Activated naive CD8-positive, alpha-beta T cell treated with anti-CD3 and anti-CD28 coated beads, Interleukin-2, amount 10 ng/mL, durations not matched to agents 7 days and 5 days (primary cell): ENCODE measurements around the gene TPRN. TPM values are rescaled to one million over a fixed set of nuclear protein-coding genes. Genes with fewer than 3 reads are reported as not detected.
A peak's percentile ranks its signal among the peaks of the same experiment; 100 is the strongest.

Experiments
- ATAC-seq: fragments of 150-1000 bp; cut with Tn5 transposase; one replicate; pipeline ENCODE4 v1.10.0; 2021; ENCODE audit warnings: low read depth, moderate library complexity
- POLR2A ChIA-PET: fragments of 350-600 bp; sonication (Branson Sonifier 250); formaldehyde crosslinking; loops from one replicate; lab custom pipeline; 2021; ENCODE audit warnings: antibody characterized with exemption; lab: Charles Lee
- DNase-seq: peaks from one replicate; pipeline ENCODE4 v3.0.0; 2021
- H3K27ac Mint-ChIP-seq: one replicate; pipeline ENCODE4 v1.8.0; 2022; ENCODE audit warnings: mild to moderate bottlenecking, mixed read lengths
- H3K27me3 Mint-ChIP-seq: one replicate; pipeline ENCODE4 v1.8.0; 2022; ENCODE audit warnings: mild to moderate bottlenecking, moderate library complexity, mixed read lengths
- H3K36me3 Mint-ChIP-seq: one replicate; pipeline ENCODE4 v1.8.0; 2021; ENCODE audit warnings: mild to moderate bottlenecking, mixed read lengths
- H3K4me1 Mint-ChIP-seq: one replicate; pipeline ENCODE4 v1.8.0; 2021; ENCODE audit warnings: mixed read lengths
- H3K4me3 Mint-ChIP-seq: one replicate; pipeline ENCODE4 v1.8.0; 2022; ENCODE audit warnings: mild to moderate bottlenecking, moderate library complexity, mixed read lengths
- H3K9me3 Mint-ChIP-seq: one replicate; pipeline ENCODE4 v1.8.0; 2021; ENCODE audit warnings: mixed read lengths
- total RNA-seq, 2 experiments: library from RNA; stranded (reverse); gene quantifications; one replicate each; pipeline ENCODE4 v1.2.3, GENCODE V29; 2021

The TPRN gene
- total RNA-seq, 2 experiments from 2014 or later, result 11.2 to 14.7 TPM

DNA sequence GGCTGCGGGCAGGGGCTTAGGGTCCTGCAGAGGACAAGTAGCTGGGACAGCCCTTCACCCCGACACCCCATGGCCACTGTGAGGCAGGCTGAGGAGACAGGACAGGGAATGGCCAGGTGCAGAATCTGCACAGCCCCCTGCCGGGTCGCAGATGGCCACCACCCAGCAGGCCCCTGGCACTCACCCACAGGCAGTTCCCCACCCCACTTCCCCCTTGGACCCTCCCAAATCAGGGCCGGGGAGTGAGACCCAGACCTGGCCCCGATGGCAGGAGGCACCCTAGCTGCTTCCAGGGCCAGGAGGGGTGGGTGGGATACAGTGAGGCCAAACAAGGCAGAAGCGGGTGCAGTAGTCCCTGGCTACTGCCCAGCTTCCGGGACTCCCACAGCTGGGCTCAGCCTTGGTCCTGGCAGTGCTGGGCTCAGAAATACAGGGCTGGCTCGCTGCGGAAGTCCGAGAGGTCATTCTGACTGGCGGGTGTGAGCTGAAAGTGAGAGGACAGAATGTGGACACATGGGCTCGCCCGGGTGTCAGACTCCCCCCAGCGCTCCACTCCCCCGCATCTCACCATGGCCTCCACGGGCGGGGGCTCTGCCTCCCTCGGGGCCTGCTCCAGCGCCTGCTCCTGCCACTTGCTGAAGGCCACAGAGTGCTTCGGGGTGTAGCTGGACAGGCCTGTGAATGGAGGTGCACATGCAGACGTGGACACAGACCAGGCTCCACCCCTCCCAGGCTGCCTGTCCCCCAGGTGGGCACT is 8.7 kb downstream of the TPRN start:
- Mint-ChIP-seq H3K4me1 (peaks cover 14% of the 10 kb centered on the region), H3K4me3 (no peak overlapping the region), H3K27ac (no peak overlapping the region), H3K9me3 (no peaks in the 10 kb centered on the region), H3K27me3 (no peaks in the 10 kb centered on the region), H3K36me3 (peaks cover 2% of the 10 kb centered on the region)
- DNase-seq, result no peak
- POLR2A ChIA-PET, result interaction anchor here (1.4 kb wide), 1 partner anchor 9 kb away, joined by 5 read pairs; the partner anchor contains the start of gene TPRN
- ATAC-seq, result no peak

- DNase-seq (no peak), ATAC-seq (no peak)
- Mint-ChIP-seq H3K4me1 (peaks cover 16% of the 10 kb centered on the region), H3K36me3 (peaks cover 2% of the 10 kb centered on the region), H3K27ac (peak overlapping the region; percentile 67), H3K4me3 (no peak overlapping the region), H3K27me3 (no peaks in the 10 kb centered on the region), H3K9me3 (no peaks in the 10 kb centered on the region)
- POLR2A ChIA-PET, result interaction anchor here (1.4 kb wide), 1 partner anchor 9 kb away, joined by 5 read pairs; the partner anchor contains the start of gene TPRN
Measured at GRCh38 chr9:137191245-137191644, 9.3 kb downstream of the TPRN start.

DNA sequence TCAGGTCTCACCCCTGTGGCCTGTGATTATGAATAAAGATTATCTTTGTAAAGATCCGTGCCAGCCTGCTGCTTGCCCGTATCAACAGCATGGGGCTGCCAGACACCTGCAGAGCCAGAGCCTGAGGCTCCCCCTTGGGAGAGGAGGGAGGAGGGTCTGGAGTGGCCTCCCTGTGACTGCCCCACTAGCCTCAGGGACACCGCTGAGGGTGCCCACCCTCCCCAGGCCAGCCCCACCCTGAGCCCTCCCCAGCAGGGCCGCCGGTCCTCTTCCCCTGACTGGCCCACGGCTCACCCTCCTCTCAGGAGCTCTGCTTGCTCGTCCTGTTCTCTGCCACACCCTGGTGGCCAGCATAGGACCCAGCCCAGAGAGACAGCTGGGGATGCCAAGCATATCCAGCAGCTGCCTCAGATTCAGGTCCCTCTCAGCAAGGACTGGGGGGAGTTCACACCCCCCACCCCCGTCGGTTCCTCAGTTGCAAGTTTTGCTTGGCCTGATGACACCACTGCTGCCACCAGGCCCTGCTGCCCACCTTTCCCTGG is 10.2 kb downstream of the TPRN start:
- Mint-ChIP-seq H3K36me3 (peaks cover 2% of the 10 kb centered on the region), H3K4me3 (peak overlapping the region; percentile 94), H3K27me3 (no peaks in the 10 kb centered on the region), H3K27ac (peak overlapping the region; percentile 67), H3K4me1 (peaks cover 16% of the 10 kb centered on the region), H3K9me3 (no peaks in the 10 kb centered on the region)
- ATAC-seq (no peak), DNase-seq (no peak)
- POLR2A ChIA-PET, result interaction anchor here (1.7 to 3.4 kb wide), 5 partner anchors 11 to 76 kb away, joined by 4 to 42 read pairs (median 11); partner anchors contain the start of genes DPP7, NELFB, RNF208 and TPRN

DNA sequence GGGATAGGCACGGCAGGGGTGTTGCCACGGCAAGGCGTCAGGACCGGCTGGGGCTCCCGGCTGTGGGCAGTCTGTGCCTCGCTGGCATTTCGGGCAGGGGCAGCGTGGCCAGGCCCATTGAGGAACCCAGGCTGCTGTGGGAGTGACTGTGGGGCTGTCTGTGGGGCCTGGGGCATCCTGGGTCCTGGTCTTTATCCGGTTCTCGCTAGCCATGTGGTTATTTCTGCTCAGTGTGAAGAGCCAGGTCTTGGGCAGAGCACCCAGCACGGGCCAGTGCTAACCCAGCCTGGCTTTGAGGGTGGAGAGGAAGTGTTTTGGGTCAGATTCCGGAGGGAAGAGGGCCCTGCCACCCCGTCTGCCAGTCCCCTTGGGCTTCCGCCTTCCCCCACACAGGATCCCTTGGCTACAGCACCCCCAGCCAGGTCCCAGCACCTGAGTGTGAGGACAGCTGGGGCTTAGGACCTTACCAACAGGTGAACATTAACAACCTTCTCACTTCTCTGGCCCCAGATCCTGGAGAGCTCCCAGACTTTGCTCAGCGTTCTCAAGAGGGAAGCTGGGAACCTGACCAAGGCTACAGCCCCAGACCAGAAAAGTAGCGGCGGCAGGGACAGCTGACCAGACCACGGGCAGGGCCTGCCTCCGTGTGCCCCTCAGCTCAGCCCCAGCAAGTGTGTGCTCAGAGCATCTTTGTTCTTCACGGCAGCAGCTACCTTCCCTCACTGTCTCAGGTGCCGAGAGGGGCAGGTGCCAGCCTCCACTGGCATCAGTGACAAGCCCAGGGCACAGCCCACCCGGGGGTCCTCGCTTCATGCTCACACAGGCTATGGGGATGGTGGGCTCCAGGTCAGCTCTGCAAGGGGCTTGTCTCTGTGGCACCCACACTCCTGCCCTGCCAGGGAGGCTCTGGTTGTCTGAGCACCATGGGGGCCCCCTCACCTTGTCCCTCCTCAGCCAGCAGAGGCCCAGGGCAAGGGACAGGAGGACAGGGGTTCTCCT is 10.9 kb downstream of the TPRN start:
- Mint-ChIP-seq H3K36me3 (peaks cover 2% of the 10 kb centered on the region), H3K4me3 (peak overlapping the region; percentile 94), H3K9me3 (no peaks in the 10 kb centered on the region), H3K27ac (peak overlapping the region; percentile 95), H3K4me1 (peaks cover 16% of the 10 kb centered on the region), H3K27me3 (no peaks in the 10 kb centered on the region)
- DNase-seq (no peak), ATAC-seq (no peak)
- POLR2A ChIA-PET, result interaction anchor here (0.9 to 3.7 kb wide), 19 partner anchors 10 to 212 kb away, joined by 3 to 42 read pairs (median 8); partner anchors contain the start of genes DPP7, NDOR1, NELFB and RNF208

- DNase-seq (peak; percentile 99), ATAC-seq (peak; percentile 83)
- Mint-ChIP-seq H3K27me3 (no peaks in the 10 kb centered on the region), H3K4me1 (peaks cover 16% of the 10 kb centered on the region), H3K4me3 (peak within 1 kb of the TSS; percentile 94), H3K9me3 (no peaks in the 10 kb centered on the region), H3K36me3 (peaks cover 3% of the 10 kb centered on the region), H3K27ac (peak within 1 kb of the TSS; percentile 95)
- POLR2A ChIA-PET, result interaction anchor here (0.5 to 3.7 kb wide), 22 partner anchors 10 to 306 kb away, joined by 3 to 42 read pairs (median 6); partner anchors contain the start of genes DPP7, NDOR1, NELFB and RNF208
Measured at GRCh38 chr9:137188490-137189296, 11.8 kb downstream of the TPRN start, which contains the start of the genes ANAPC2 and SSNA1. TSS of gene ANAPC2 (minus strand) at chr9:137188560. CDS start at chr9:137188532, 28 bp downstream. TSS of gene SSNA1 (plus strand) at chr9:137188676. CDS start at chr9:137188727, 51 bp downstream.

GRCh38 chr9:137188086-137188489 is 12.5 kb downstream of the TPRN start:
- H3K27me3 Mint-ChIP-seq, result no peaks in the 10 kb centered on the region
- peak overlapping the region; percentile 92 for H3K27ac Mint-ChIP-seq
- ATAC-seq (peak; percentile 7), DNase-seq (no peak)
- peaks cover 16% of the 10 kb centered on the region for H3K4me1 Mint-ChIP-seq
- H3K9me3 Mint-ChIP-seq, result no peaks in the 10 kb centered on the region
- peaks cover 3% of the 10 kb centered on the region for H3K36me3 Mint-ChIP-seq
- POLR2A ChIA-PET, result interaction anchor here (0.8 to 3.7 kb wide), 13 partner anchors 14 to 118 kb away, joined by 3 to 42 read pairs (median 11); partner anchors contain the start of genes DPP7, NDOR1, RNF208 and SAPCD2
- H3K4me3 Mint-ChIP-seq, result peak overlapping the region; percentile 91

GRCh38 chr9:137187386-137187785 is 13.2 kb downstream of the TPRN start:
- H3K9me3 Mint-ChIP-seq, result no peaks in the 10 kb centered on the region
- no peak for DNase-seq
- H3K27ac Mint-ChIP-seq, result peak overlapping the region; percentile 92
- peak overlapping the region; percentile 91 for H3K4me3 Mint-ChIP-seq
- H3K36me3 Mint-ChIP-seq, result peaks cover 3% of the 10 kb centered on the region
- no peaks in the 10 kb centered on the region for H3K27me3 Mint-ChIP-seq
- POLR2A ChIA-PET, result interaction anchor here (0.8 to 3.7 kb wide), 11 partner anchors 14 to 117 kb away, joined by 3 to 42 read pairs (median 11); partner anchors contain the start of genes DPP7, NDOR1, RNF208 and SAPCD2
- no peak for ATAC-seq
- peaks cover 16% of the 10 kb centered on the region for H3K4me1 Mint-ChIP-seq

DNA sequence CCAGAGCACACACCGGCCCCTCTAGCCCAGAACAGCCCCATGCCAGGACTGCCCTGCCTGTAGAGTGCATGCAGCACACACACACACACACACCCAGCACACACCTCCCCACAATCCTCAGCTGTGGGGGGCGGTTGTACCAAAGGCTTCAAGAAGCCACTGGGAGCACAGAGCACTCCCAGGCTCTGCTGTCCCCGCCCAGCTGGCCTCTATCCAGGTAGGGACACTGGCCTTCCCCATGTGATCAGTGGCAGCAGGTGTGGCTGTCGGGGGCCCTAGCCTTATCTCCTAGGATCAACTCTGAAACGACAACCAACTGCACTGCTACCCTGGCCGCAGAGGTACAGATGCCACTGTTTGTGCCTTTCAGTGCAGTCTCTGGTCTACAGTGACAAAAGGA is 14.2 kb downstream of the TPRN start:
- H3K4me1 Mint-ChIP-seq, result peaks cover 16% of the 10 kb centered on the region
- peak overlapping the region; percentile 91 for H3K4me3 Mint-ChIP-seq
- no peaks in the 10 kb centered on the region for H3K9me3 Mint-ChIP-seq
- H3K27ac Mint-ChIP-seq, result peak overlapping the region; percentile 30
- DNase-seq (no peak), ATAC-seq (no peak)
- POLR2A ChIA-PET, result interaction anchor here (3.7 kb wide), 1 partner anchor 19 kb away, joined by 29 read pairs; the partner anchor contains the start of genes NDOR1 and TMEM203
- no peaks in the 10 kb centered on the region for H3K27me3 Mint-ChIP-seq
- peaks cover 6% of the 10 kb centered on the region for H3K36me3 Mint-ChIP-seq

GRCh38 chr9:137185921-137186320 is 14.6 kb downstream of the TPRN start:
- H3K27ac Mint-ChIP-seq, result no peak overlapping the region
- no peak overlapping the region for H3K4me3 Mint-ChIP-seq
- H3K36me3 Mint-ChIP-seq, result peaks cover 6% of the 10 kb centered on the region
- ATAC-seq (no peak), DNase-seq (no peak)
- POLR2A ChIA-PET, result no interaction called here
- H3K27me3 Mint-ChIP-seq, result no peaks in the 10 kb centered on the region
- peaks cover 16% of the 10 kb centered on the region for H3K4me1 Mint-ChIP-seq
- no peaks in the 10 kb centered on the region for H3K9me3 Mint-ChIP-seq

GRCh38 chr9:137184881-137185660 is 15.5 kb downstream of the TPRN start:
- H3K4me1 Mint-ChIP-seq, result peaks cover 16% of the 10 kb centered on the region
- ATAC-seq (no peak), DNase-seq (no peak)
- H3K27ac Mint-ChIP-seq, result no peak overlapping the region
- no peaks in the 10 kb centered on the region for H3K27me3 Mint-ChIP-seq
- POLR2A ChIA-PET, result no interaction called here
- H3K36me3 Mint-ChIP-seq, result peaks cover 6% of the 10 kb centered on the region
- H3K9me3 Mint-ChIP-seq, result no peaks in the 10 kb centered on the region
- no peak overlapping the region for H3K4me3 Mint-ChIP-seq

- POLR2A ChIA-PET, result no interaction called here
- Mint-ChIP-seq H3K4me1 (peaks cover 11% of the 10 kb centered on the region), H3K9me3 (no peaks in the 10 kb centered on the region), H3K4me3 (no peak overlapping the region), H3K36me3 (peaks cover 6% of the 10 kb centered on the region), H3K27ac (no peak overlapping the region), H3K27me3 (no peaks in the 10 kb centered on the region)
- ATAC-seq, result no peak
- DNase-seq, result no peak
Measured at GRCh38 chr9:137183980-137184595, 16.5 kb downstream of the TPRN start.
